ENCODE data around the gene NUCB2.

The NUCB2 gene

DNA sequence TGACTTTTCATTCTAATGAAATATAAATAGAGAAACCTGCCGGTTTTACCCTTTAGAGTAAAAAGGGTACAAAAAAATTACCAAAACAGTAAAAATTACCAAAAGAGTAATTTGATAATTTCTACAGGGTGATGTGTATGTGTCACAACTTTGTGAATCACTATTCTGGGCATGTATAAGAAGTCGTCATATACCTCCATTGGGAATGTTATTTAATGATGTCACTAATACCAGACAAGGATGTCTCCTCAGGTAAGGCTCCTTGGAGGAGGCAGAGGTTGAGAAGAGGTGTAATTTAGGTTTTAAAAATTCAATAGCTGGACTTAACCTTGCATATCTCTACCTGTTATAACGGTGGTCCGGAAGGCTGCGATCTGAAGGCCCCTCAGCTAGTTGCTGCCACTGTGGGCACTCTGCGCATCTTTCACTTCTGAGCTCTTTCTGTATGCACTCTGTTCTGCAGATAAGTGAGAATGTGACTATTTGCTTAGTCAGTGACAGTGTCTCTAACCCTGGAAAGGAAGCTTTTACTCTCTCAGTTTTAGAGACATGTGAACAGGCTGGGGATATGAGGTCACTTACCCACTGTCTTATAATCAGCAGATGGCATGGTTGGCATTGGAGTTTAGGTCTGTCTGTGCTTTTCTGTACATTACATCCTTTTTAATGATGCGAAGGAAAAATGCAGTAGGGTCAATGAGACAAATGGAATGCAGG lies 74.1 kb downstream of the NUCB2 start:
- POLR2A ChIA-PET: no interaction called here
- TF ChIP-seq, protein P1, sequence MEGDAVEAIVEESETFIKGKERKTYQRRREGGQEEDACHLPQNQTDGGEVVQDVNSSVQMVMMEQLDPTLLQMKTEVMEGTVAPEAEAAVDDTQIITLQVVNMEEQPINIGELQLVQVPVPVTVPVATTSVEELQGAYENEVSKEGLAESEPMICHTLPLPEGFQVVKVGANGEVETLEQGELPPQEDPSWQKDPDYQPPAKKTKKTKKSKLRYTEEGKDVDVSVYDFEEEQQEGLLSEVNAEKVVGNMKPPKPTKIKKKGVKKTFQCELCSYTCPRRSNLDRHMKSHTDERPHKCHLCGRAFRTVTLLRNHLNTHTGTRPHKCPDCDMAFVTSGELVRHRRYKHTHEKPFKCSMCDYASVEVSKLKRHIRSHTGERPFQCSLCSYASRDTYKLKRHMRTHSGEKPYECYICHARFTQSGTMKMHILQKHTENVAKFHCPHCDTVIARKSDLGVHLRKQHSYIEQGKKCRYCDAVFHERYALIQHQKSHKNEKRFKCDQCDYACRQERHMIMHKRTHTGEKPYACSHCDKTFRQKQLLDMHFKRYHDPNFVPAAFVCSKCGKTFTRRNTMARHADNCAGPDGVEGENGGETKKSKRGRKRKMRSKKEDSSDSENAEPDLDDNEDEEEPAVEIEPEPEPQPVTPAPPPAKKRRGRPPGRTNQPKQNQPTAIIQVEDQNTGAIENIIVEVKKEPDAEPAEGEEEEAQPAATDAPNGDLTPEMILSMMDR (IDR thresholded peaks at IDR 0.05; ENCODE audit: control extremely low read depth, extremely low read depth, low read depth, missing control alignments): no peak
- CTCF ChIA-PET: no interaction called here
- no peak for DNase-seq (ENCODE audit: extremely low spot score)

DNA sequence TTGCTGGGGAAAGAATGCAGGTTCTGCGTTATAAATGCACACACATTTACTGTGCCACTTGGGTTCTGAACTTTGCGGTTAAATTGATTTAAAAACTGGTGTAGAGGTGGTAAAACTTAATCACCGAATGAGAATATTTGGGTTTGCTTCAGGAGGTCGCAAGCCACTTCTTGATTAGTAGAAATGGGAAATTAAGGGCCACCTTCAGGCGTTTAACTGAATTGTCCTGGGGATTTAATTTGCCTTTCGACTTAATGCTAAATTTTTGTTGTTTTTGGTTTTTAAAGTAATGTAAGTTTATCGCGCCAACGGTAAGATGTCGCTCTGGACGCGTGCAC lies 74.6 kb downstream of the NUCB2 start:
- TF ChIP-seq, protein P1 (IDR thresholded peaks at IDR 0.05; ENCODE audit: control extremely low read depth, extremely low read depth, low read depth, missing control alignments): no peak
- DNase-seq (ENCODE audit: extremely low spot score): no peak
- POLR2A ChIA-PET: no interaction called here
- CTCF ChIA-PET: no interaction called here

DNA sequence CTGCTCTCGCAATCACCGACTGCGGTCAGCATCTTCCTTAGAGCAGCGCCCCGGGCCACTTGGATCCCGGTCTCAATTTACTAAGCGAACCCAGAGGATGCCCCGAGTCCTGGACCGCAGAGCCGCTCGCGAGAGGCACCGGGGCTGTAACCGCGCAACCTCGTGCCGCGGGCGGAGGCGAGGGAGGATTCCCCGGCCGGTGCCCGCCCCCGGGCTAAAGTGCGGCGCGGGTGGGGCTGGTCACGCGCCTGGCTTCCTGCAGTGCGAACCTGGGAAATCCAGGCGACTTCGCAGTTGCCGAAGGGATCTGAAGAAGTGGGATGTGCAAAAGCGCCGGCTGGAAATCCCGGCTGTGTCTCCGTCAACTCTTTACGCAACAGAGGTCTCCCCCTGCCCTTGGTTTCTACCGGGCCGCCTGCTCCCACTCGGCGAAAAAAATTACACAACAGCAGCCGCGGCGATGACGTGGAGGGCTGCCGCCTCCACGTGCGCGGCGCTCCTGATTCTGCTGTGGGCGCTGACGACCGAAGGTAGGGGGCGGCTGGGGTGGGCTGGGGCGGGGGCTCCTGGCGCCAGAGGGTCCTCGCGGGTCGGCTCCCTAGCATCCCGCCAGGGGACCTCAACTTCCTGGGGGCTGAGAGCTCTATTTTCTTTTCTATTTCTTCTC lies 75.1 kb downstream of the NUCB2 start, which contains the start of gene NCR3LG1:
TSS of gene NCR3LG1 (plus strand) at position 291 of the 667 bp plus-strand sequence. CDS start at position 461, 170 bp downstream.
- TF ChIP-seq, protein P1 (IDR thresholded peaks at IDR 0.05; ENCODE audit: control extremely low read depth, extremely low read depth, low read depth, missing control alignments): no peak
- peak; percentile 48 for DNase-seq (ENCODE audit: extremely low spot score)
- ChIA-PET CTCF (no interaction called here), POLR2A (no interaction called here)

DNA sequence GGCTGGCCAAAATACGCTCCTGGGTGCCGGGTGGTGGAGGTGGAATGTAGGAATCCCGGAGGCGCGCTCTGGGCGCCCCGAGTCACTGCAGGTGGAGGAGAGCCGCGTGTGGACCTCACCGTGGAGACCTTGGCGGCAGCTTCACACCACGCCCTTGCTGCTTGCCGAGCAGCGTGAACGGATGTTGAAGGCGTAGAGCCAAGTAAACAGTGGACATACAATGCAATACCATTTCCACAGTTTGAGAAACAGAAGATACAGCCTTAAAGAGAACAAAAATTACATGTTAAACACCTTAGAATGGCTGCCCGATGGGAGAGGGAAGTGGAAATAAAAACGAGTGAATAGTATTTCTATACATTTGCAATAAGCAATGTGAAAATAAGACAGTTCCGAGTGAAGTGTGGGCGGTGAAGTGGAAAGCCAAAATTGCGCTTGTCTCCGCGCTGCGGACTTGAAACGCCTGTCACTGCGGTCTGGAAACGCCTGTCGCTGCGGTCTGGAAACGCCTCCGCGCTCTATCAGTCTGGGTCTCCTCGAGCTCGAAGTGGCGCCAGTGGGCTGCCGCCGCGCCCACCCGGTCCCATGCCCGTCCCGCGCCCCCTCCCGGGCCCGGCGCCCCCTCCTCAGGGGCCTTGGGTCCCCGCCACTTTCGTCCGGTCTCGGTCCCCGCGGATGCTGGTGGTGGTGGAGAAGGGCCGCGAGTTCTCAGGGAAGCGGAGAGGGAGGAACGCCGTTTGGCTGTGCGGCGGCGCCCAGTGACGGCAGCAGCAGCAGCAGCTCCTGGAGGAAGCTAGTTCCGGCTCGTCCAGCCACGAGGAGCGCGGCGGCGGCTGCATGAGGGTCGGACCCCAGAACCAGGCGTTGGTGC lies 76.6 kb downstream of the NUCB2 start:
- POLR2A ChIA-PET: no interaction called here
- CTCF ChIA-PET: interaction anchor here (0.8 to 2.6 kb wide), 12 partner anchors 8 to 565 kb away, joined by 3 to 27 read pairs (median 3); no protein-coding TSS in a partner anchor
- TF ChIP-seq, protein P1 (IDR thresholded peaks at IDR 0.05; ENCODE audit: control extremely low read depth, extremely low read depth, low read depth, missing control alignments): no peak

DNA sequence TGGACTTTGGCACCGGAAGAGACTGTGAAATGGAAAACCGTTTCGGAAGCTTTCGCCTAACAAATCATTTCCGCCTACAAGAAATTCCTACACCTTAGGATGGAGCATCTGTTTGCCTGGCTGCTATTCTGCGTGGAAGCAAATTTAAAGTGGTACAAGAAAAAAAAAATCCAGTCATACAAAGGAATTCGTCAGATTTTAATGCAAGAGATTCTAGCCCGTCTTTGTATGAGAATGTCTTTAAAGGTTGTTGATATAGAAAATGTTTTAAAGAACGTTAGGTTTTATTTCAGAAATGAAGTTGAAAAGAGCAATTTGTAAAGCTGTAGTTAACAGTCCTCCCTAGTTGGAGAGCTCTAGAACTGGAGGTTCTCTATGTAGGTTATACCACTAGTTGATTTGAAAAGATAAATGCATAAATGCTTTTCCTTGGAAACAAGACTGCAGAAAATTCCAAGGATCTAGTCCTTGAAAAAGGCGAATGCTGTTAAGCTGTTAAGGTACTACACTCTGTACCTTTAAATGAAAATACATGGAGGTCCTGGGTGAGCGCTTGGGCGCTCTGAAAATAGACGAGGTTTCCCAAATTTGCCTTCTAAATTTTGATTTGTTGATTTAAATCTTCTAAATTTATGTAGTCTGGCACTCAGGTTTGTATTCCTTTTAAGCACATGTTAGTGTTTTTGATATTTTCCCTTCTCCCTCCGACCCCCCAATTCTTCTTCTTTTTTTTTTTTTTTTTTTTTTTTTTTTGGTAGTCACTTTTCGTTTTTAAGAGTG lies 77.5 kb downstream of the NUCB2 start:
- no peak for DNase-seq (ENCODE audit: extremely low spot score)
- POLR2A ChIA-PET: no interaction called here
- TF ChIP-seq, protein P1 (IDR thresholded peaks at IDR 0.05; ENCODE audit: control extremely low read depth, extremely low read depth, low read depth, missing control alignments): no peak
- CTCF ChIA-PET: interaction anchor here (0.8 to 2.6 kb wide), 13 partner anchors 9 to 566 kb away, joined by 3 to 27 read pairs (median 3); no protein-coding TSS in a partner anchor

More for the DNA sequence above, 76.6 kb downstream of the NUCB2 start:
- peak; percentile 47 for DNase-seq (ENCODE audit: extremely low spot score)
